ENCODE measurements around the gene GSAP. TPM values are rescaled to one million over a fixed set of nuclear protein-coding genes. Genes with fewer than 3 reads are reported as not detected.

GSAP gene
- total RNA-seq, 1 experiment from 2014 or later, result 6.5 TPM

GRCh38 chr7:77271766-77272165, 144.4 kb downstream of the GSAP start:
- no peak for TF ChIP-seq EZH2phosphoT487 (IDR thresholded peaks at IDR 0.05; ENCODE audit: borderline replicate concordance, low read length)
- H3F3A ChIP-seq (ENCODE audit: low read length, unreplicated experiment), result no peaks in the 10 kb centered on the region
- CTCF ChIA-PET, result no interaction called here
- no peaks in the 10 kb centered on the region for H4K20me1 ChIP-seq (ENCODE audit: low read length)
- intact Hi-C loops (cut with micrococcal nuclease), result no loop called here
- no peak for ATAC-seq
- no peak overlapping the region for H3K27ac ChIP-seq (ENCODE audit: low read length)
- no peaks in the 10 kb centered on the region for H3K79me2 ChIP-seq (ENCODE audit: low read length)
- H3K27me3 ChIP-seq (ENCODE audit: low read length), result no peaks in the 10 kb centered on the region
- H3K4me2 ChIP-seq (ENCODE audit: low read length), result no peak overlapping the region
- H3K9ac ChIP-seq (ENCODE audit: low read length), result no peak overlapping the region
- no peaks in the 10 kb centered on the region for H3K9me3 ChIP-seq (ENCODE audit: low read length)
- no TSS peak for BruUV-seq (replicated peaks)
- H3K9me2 ChIP-seq (replicated peaks; ENCODE audit: low read length), result no peaks in the 10 kb centered on the region
- H3K36me3 ChIP-seq (ENCODE audit: low read depth, low read length), result no peaks in the 10 kb centered on the region
- DNase-seq, result no peak
- no peak overlapping the region for H2AFZ ChIP-seq (ENCODE audit: low read length)
- no peak overlapping the region for H3K4me3 ChIP-seq (ENCODE audit: low read length)
- H3K4me1 ChIP-seq (ENCODE audit: insufficient read depth, low read length), result no peaks in the 10 kb centered on the region
- POLR2A ChIA-PET (ENCODE audit: unreplicated experiment), result no interaction called here

GRCh38 chr7:77270094-77270480, 146.1 kb downstream of the GSAP start:
- TF ChIP-seq CTCF (conservative IDR thresholded peaks at IDR 0.05; ENCODE audit: low read depth, low read length) (no peak), EZH2phosphoT487 (IDR thresholded peaks at IDR 0.05; ENCODE audit: borderline replicate concordance, low read length) (no peak)
- ATAC-seq, result no peak
- Histone ChIP-seq H3K27me3 (ENCODE audit: low read length) (no peaks in the 10 kb centered on the region), H3K27ac (ENCODE audit: low read length) (no peak overlapping the region), H3K9me3 (ENCODE audit: low read length) (no peaks in the 10 kb centered on the region), H2AFZ (ENCODE audit: low read length) (no peak overlapping the region), H3K4me3 (ENCODE audit: low read length) (no peak overlapping the region), H3K79me2 (ENCODE audit: low read length) (no peaks in the 10 kb centered on the region), H3K9me2 (replicated peaks; ENCODE audit: low read length) (no peaks in the 10 kb centered on the region), H3F3A (ENCODE audit: low read length, unreplicated experiment) (no peaks in the 10 kb centered on the region), H3K4me2 (ENCODE audit: low read length) (no peak overlapping the region), H4K20me1 (ENCODE audit: low read length) (no peaks in the 10 kb centered on the region), H3K36me3 (ENCODE audit: low read depth, low read length) (no peaks in the 10 kb centered on the region; the same call in 1 of the 2 replicates), H3K4me1 (ENCODE audit: insufficient read depth, low read length) (peaks cover 10% of the 10 kb centered on the region; the same call in 1 of the 2 replicates), H3K9ac (ENCODE audit: low read length) (no peak overlapping the region)
- intact Hi-C loops (cut with micrococcal nuclease), result no loop called here
- POLR2A ChIA-PET (ENCODE audit: unreplicated experiment), result no interaction called here
- BruUV-seq (replicated peaks), result no TSS peak
- CTCF ChIA-PET, result no interaction called here
- DNase-seq, result no peak

- Histone ChIP-seq H4K20me1 (ENCODE audit: low read length) (no peaks in the 10 kb centered on the region), H3K27ac (ENCODE audit: low read length) (no peak overlapping the region), H3F3A (ENCODE audit: low read length, unreplicated experiment) (no peaks in the 10 kb centered on the region), H3K27me3 (ENCODE audit: low read length) (no peaks in the 10 kb centered on the region), H3K4me1 (ENCODE audit: insufficient read depth, low read length) (peaks cover 10% of the 10 kb centered on the region; the same call in 1 of the 2 replicates), H3K9ac (ENCODE audit: low read length) (no peak overlapping the region), H3K4me2 (ENCODE audit: low read length) (no peak overlapping the region), H2AFZ (ENCODE audit: low read length) (no peak overlapping the region), H3K36me3 (ENCODE audit: low read depth, low read length) (no peaks in the 10 kb centered on the region; the same call in 1 of the 2 replicates), H3K79me2 (ENCODE audit: low read length) (no peaks in the 10 kb centered on the region), H3K4me3 (ENCODE audit: low read length) (no peak overlapping the region), H3K9me3 (ENCODE audit: low read length) (no peaks in the 10 kb centered on the region), H3K9me2 (replicated peaks; ENCODE audit: low read length) (no peaks in the 10 kb centered on the region)
- DNase-seq, result no peak
- ATAC-seq, result no peak
- intact Hi-C loops (cut with micrococcal nuclease), result no loop called here
- no TSS peak for BruUV-seq (replicated peaks)
- ChIA-PET CTCF (no interaction called here), POLR2A (ENCODE audit: unreplicated experiment) (no interaction called here)
- TF ChIP-seq CTCF (conservative IDR thresholded peaks at IDR 0.05; ENCODE audit: low read depth, low read length) (no peak), EZH2 (IDR thresholded peaks at IDR 0.05; ENCODE audit: low read length, unreplicated experiment) (no peak), EZH2phosphoT487 (IDR thresholded peaks at IDR 0.05; ENCODE audit: borderline replicate concordance, low read length) (no peak)
These were observed 146.6 kb downstream of the GSAP start for GRCh38 chr7:77269360-77270093.
